ENCODE data around the gene C6orf52.

Gene C6orf52

DNA sequence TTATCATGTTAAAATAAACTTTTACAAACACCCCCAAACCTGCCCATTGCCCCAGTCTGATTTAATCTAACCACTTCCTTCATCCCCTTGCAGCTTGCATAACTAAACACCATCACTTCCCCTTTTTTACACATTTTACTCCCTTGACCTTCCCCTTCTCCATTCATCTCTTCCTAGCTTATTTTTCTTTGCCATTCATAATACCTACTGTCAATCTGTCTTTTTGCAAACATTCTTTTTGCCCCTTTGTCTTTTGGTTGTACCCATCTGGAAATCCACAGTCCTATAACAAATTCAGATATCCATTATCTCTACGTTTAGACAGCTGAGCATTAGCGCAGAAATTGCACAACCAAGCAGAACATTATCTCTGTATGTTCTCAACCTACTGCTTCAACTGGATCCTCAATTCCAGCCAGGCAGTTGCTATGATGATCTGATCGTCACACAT lies 51.2 kb downstream of the C6orf52 start:
- DNase-seq, result no peak

DNA sequence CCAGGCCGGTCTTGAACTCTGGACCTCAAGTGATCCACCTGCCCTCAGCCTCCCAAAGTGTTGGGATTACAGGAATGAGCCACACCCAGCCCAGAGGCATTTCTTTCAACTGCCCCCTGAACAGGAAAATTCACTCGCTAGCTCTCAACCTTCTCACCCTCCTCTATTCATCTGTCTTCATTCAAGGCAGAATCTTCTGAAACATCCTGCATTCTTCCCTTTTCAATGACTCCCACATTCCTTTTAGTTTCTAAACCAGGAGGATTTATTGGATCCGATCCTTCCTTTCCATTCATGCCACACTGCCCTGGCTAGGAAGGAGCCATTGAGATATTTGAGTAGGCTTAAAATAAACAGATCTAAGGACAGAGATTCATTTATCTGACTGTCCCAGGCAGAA lies 52.9 kb downstream of the C6orf52 start:
- DNase-seq, result no peak

DNA sequence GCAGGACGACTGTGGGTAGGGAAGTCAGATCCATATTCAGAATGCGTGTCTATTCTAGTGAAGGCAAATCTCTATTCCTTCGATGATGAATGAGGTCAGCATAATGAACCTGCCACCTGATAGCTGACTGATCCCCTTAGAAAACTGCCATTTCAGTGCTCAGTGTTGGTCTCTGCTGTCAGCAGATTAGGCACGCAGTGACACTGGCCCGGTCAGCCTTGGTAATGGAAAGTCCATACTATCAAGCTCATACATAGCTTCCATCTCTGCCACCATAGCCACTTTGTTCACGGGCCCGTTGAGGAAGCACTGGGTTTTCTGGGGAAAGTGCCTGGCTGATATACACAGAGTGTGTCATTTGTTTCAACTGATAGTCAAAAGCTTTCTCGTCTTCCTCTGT lies 54.0 kb downstream of the C6orf52 start:
- DNase-seq, result no peak

DNA sequence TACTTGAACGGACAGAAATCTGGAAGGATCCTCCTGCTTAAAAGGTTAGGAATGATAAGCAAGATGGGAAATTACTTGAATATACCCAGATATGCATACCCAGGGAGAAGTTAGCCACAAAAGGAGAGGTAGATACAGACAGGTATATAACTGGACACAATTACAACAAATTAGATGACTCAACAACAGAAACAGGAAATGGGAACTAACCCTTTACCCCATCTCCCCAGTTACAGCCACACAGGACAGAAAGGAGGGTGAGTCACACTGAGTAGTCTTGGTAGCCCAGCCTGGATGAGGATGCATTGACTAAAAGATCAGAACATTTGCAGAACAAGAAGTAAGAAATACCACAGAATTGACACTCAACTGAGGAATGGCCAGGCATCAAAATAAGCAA lies 61.2 kb downstream of the C6orf52 start:
- no peak for DNase-seq

DNA sequence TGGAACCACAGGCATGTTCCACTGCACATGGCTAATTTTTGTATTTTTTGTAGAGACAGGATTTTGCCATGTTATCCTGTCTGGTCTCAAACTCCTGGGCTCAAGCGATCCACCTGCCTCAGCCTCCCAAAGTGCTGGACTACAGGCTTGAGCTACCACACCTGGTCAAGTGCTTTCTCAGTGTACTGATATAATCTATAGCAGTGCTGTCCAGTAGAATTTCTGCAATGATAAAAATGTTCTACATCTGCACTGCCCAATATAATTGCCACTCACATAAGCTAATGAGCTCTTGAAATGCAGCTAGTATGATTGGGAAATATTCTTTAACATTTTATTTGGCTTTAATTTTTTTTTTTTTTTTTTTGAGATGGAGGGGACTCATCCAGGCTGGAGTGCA lies 64.2 kb downstream of the C6orf52 start:
- no peak for DNase-seq

DNA sequence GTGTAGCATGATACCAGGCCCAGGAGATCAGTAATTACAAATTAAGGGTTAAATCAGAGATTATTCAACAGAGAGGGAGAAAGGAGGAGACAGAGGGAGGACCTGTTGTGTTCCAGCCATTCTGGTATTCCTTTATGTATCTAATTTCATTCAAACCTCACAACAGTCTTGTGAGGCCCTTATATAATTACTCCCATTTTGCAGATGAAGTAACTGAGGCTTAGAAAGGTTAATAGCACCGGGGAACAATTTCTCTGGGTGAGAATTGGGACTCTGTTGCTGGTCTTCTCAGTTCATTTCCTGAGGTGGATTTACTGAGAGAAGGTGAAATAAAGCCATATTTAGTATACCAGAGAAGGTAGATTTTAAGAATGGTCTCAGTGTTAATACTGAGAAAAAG lies 66.6 kb downstream of the C6orf52 start:
- no peak for DNase-seq

DNA sequence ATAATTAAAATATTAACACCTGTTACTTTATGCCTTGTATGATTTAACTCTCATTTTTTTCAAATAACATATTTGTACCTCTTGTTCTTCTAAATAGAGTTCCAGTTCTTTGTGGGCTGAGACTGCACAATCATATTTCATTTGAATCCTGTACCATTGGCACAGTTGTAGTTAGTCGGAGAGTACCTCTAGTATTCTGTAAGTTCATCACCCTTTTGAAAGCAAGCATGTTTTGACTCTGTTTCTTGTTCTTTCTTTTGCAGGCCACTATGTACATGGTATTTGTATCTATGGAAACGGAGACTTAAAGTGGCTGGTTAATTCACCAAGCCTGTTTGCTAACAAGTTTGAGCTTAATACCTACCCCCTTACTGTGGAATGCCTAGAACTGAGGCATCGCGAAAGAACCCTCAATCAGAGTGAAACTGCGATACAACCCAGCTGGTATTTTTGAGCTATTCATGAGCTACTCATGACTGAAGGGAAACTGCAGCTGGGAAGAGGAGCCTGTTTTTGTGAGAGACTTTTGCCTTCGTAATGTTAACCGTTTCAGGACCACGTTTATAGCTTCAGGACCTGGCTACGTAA lies 68.2 kb downstream of the C6orf52 start:
- DNase-seq, result no peak

DNA sequence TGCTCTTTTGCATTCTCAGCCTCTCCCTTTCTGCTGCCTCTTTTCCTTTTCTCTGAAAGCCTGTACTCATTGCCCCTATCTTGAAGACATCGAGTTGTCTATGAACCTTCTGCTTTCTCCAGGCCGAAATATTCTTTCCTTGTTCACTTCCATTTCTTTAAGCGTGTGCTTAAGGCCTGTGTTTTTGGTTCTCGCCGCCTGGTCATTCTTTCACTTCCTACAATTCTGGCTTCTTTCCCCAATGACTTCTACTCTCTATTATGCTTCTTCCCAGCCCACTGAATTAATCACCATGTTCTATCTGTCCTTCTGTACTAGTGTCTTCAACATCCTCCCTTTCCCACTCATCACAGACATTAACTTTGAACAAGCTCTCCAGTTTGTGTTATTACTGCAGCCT lies 69.6 kb downstream of the C6orf52 start:
- DNase-seq, result no peak

DNA sequence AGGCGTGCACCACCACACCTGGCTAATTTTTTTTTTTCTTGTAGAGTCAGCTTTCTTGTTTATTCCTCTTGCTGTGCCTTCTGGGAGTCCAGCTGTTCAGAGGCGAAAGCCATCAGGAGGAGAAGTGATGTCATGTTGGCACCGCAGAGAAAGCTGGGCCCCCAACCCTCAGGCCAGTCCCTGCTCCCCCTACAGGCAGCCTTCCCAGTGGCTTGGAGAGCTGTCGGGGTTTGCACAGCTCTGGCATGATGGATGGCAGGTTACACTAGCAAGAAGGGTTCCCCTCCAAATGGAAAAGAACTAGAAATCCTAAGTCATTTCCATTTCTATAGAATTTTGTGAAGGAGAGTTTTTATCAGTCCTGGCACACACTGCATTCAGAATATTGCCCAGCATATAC lies 72.6 kb downstream of the C6orf52 start:
- DNase-seq, result no peak

All from SHP77 (cell line).